ENCODE measurements around the gene FBN1.

- TF ChIP-seq YY1 (IDR thresholded peaks at IDR 0.05; ENCODE audit: insufficient read depth, insufficient read length) (no peak), SUZ12 (IDR thresholded peaks at IDR 0.05; ENCODE audit: extremely low read depth, insufficient read depth, insufficient read length) (no peak), ZNF274 (IDR thresholded peaks at IDR 0.05; ENCODE audit: low read depth, low read length) (no peak)
Measured at GRCh38 chr15:48592221-48592731, 53.2 kb downstream of the FBN1 start.
